Neural progenitor cell (in vitro differentiated cells): ENCODE measurements around the gene MRPS10. TPM values are rescaled to one million over a fixed set of nuclear protein-coding genes. Genes with fewer than 3 reads are reported as not detected.

Experiments
- DNase-seq: peaks from one replicate; pipeline ENCODE4 v3.0.0-alpha.2; 2016; ENCODE audit warnings: low spot score
- H2AFZ ChIP-seq: fragments of 200-600 bp; sonication (generic); replicated peaks from 2 replicates; pipeline ENCODE4 v1.6.1; 2016; ENCODE audit warnings: antibody characterized with exemption
- H3F3A ChIP-seq: fragments of 200-600 bp; sonication (generic); 2 replicates; pipeline ENCODE4 v1.6.1; 2016; ENCODE audit warnings: antibody characterized with exemption, low read depth
- H3K27ac ChIP-seq: fragments of 200-600 bp; sonication (generic); 2 replicates; pipeline ENCODE4 v1.5.1; 2016; ENCODE audit warnings: mild to moderate bottlenecking
- H3K27me3 ChIP-seq: fragments of 200-600 bp; sonication (generic); 2 replicates; pipeline ENCODE4 v1.6.1; 2016; ENCODE audit warnings: mild to moderate bottlenecking, moderate library complexity
- H3K36me3 ChIP-seq: fragments of 200-600 bp; sonication (generic); 2 replicates; pipeline ENCODE4 v1.5.1; 2016
- H3K4me1 ChIP-seq: fragments of 200-600 bp; sonication (generic); 2 replicates; pipeline ENCODE4 v1.6.1; 2016; ENCODE audit warnings: mixed run types
- H3K4me2 ChIP-seq: fragments of 200-600 bp; sonication (generic); 2 replicates; pipeline ENCODE4 v1.6.1; 2016
- H3K4me3 ChIP-seq: fragments of 200-600 bp; sonication (generic); 2 replicates; pipeline ENCODE4 v1.5.1; 2016
- H3K79me2 ChIP-seq: fragments of 200-600 bp; sonication (generic); 2 replicates; pipeline ENCODE4 v1.6.1; 2016; ENCODE audit warnings: low read depth
- H3K9ac ChIP-seq: fragments of 200-600 bp; sonication (generic); 2 replicates; pipeline ENCODE4 v1.6.1; 2016
- H3K9me3 ChIP-seq: fragments of 200-600 bp; sonication (generic); 2 replicates; pipeline ENCODE4 v1.5.1; 2016; ENCODE audit warnings: low read depth
- H4K20me1 ChIP-seq: fragments of 200-600 bp; sonication (generic); 2 replicates; pipeline ENCODE4 v1.6.1; 2016; ENCODE audit warnings: low read depth
- H3K27ac Mint-ChIP-seq: 3 replicates; pipeline ENCODE4 v1.8.0; 2021; ENCODE audit warnings: mixed read lengths
- H3K27me3 Mint-ChIP-seq: 2 replicates; pipeline ENCODE4 v1.8.0; 2022; ENCODE audit warnings: low read depth, mild to moderate bottlenecking, inconsistent platforms, moderate library complexity, mixed read lengths; ENCODE audit not compliant: insufficient read depth
- H3K36me3 Mint-ChIP-seq: 3 replicates; pipeline ENCODE4 v1.8.0; 2021; ENCODE audit warnings: mixed read lengths
- H3K4me1 Mint-ChIP-seq: 3 replicates; pipeline ENCODE4 v1.8.0; 2021; ENCODE audit warnings: mixed read lengths
- H3K4me3 Mint-ChIP-seq: 3 replicates; pipeline ENCODE4 v1.8.0; 2021; ENCODE audit warnings: mild to moderate bottlenecking, moderate library complexity, mixed read lengths
- H3K9me3 Mint-ChIP-seq: 3 replicates; pipeline ENCODE4 v1.8.0; 2020; ENCODE audit warnings: mixed read lengths
- EZH2 ChIP-seq: fragments of 200-600 bp; sonication (generic); IDR thresholded peaks from 2 replicates; pipeline ENCODE4 v1.6.1; 2017; ENCODE audit warnings: antibody characterized with exemption, mild to moderate bottlenecking, moderate library complexity
- EZH2phosphoT487 ChIP-seq: fragments of 200-600 bp; sonication (generic); IDR thresholded peaks from 2 replicates; pipeline ENCODE4 v1.6.1; 2017; ENCODE audit warnings: antibody characterized with exemption
- total RNA-seq: library from RNA; depleted of rRNA; stranded (reverse); fragments of >200 nt; gene quantifications from 2 replicates; pipeline ENCODE4 v1.2.3, GENCODE V29; 2015; ENCODE audit warnings: low replicate concordance
- TF ChIP-seq, protein P1 (sequence below): fragments of 200-600 bp; sonication (generic); IDR thresholded peaks from 2 replicates; pipeline ENCODE4 v1.5.1; 2017; ENCODE audit warnings: antibody characterized with exemption, mild to moderate bottlenecking

MRPS10 gene
- total RNA-seq, 1 donor from 2014 or later, result 68.0 TPM

DNA sequence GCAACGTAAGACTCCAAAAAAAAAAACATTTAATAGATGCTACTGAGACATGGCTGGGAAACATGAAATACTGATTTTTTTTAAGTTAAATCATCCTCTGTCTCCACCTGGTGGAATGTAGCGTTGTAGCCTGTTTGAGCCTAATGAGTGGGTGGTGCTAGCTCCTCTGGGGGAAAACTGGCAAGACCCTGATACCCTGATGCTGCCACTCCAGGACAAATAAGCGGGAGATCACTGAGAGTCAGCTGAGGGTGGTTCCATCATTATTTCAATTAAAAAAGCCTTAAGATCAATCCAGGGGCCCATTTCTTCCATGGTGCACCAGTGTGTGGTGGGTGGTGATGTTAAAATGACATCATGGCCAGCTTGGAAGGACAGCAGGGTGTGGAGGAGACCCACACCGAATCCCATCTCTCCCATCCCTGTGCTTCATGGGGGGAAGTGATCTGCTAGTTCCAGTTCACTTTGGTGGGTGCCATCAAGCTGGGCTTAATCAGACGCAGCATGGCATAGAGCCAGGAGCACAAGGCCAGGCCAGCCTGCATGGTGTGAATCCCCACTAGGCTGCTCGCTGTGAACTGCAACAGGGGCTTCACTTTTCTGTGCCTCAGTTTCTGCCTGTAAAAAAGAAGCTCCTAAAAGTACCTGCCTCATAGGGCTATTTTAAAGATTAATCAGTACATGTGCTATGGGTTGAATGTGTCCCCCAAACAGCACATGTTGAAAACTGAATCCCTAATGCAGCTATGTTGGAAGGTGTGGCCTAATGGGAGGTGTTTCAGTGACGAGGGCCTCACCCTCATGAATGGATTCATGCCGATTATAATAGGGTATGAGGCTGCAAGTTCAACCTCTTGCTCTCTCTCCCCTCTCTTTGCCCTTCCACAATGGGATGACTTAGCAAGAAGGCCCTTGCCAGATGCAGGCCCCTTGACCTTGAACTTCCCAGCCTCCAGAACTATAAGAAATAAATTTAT lies 13.0 kb upstream of the MRPS10 start:
- peaks cover 16% of the 10 kb centered on the region for H3K36me3 Mint-ChIP-seq
- H3K27me3 Mint-ChIP-seq, result peaks cover 4% of the 10 kb centered on the region
- Histone ChIP-seq H3K36me3 (no peaks in the 10 kb centered on the region), H4K20me1 (no peaks in the 10 kb centered on the region), H3K9ac (no peak overlapping the region), H3K27ac (no peak overlapping the region), H2AFZ (no peak overlapping the region), H3K4me3 (no peak overlapping the region), H3K79me2 (no peaks in the 10 kb centered on the region), H3K9me3 (no peaks in the 10 kb centered on the region), H3K4me2 (no peak overlapping the region), H3K27me3 (no peaks in the 10 kb centered on the region), H3K4me1 (no peaks in the 10 kb centered on the region), H3F3A (peaks cover 6% of the 10 kb centered on the region)
- H3K9me3 Mint-ChIP-seq, result no peaks in the 10 kb centered on the region
- DNase-seq, result no peak
- peak overlapping the region; percentile 74 for H3K27ac Mint-ChIP-seq
- no peak overlapping the region for H3K4me3 Mint-ChIP-seq
- peaks cover 12% of the 10 kb centered on the region for H3K4me1 Mint-ChIP-seq
- no peak for TF ChIP-seq EZH2
- TF ChIP-seq EZH2phosphoT487, result no peak
- TF ChIP-seq, protein P1, sequence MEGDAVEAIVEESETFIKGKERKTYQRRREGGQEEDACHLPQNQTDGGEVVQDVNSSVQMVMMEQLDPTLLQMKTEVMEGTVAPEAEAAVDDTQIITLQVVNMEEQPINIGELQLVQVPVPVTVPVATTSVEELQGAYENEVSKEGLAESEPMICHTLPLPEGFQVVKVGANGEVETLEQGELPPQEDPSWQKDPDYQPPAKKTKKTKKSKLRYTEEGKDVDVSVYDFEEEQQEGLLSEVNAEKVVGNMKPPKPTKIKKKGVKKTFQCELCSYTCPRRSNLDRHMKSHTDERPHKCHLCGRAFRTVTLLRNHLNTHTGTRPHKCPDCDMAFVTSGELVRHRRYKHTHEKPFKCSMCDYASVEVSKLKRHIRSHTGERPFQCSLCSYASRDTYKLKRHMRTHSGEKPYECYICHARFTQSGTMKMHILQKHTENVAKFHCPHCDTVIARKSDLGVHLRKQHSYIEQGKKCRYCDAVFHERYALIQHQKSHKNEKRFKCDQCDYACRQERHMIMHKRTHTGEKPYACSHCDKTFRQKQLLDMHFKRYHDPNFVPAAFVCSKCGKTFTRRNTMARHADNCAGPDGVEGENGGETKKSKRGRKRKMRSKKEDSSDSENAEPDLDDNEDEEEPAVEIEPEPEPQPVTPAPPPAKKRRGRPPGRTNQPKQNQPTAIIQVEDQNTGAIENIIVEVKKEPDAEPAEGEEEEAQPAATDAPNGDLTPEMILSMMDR, result peak; percentile 37

GRCh38 chr6:42229506-42230119 lies 12.0 kb upstream of the MRPS10 start:
- Histone ChIP-seq H3K79me2 (no peaks in the 10 kb centered on the region), H3K4me2 (no peak overlapping the region), H3F3A (peaks cover 6% of the 10 kb centered on the region), H3K4me1 (no peaks in the 10 kb centered on the region), H3K27ac (no peak overlapping the region), H3K27me3 (no peaks in the 10 kb centered on the region), H2AFZ (no peak overlapping the region), H3K9me3 (no peaks in the 10 kb centered on the region), H3K36me3 (no peaks in the 10 kb centered on the region), H3K4me3 (no peak overlapping the region), H4K20me1 (no peaks in the 10 kb centered on the region), H3K9ac (no peak overlapping the region)
- H3K36me3 Mint-ChIP-seq, result peaks cover 16% of the 10 kb centered on the region
- TF ChIP-seq, protein P1, result no peak
- no peak for TF ChIP-seq EZH2
- H3K27me3 Mint-ChIP-seq, result peaks cover 2% of the 10 kb centered on the region
- H3K4me1 Mint-ChIP-seq, result peaks cover 12% of the 10 kb centered on the region
- H3K9me3 Mint-ChIP-seq, result no peaks in the 10 kb centered on the region
- no peak overlapping the region for H3K27ac Mint-ChIP-seq
- DNase-seq, result no peak
- H3K4me3 Mint-ChIP-seq, result no peak overlapping the region

DNA sequence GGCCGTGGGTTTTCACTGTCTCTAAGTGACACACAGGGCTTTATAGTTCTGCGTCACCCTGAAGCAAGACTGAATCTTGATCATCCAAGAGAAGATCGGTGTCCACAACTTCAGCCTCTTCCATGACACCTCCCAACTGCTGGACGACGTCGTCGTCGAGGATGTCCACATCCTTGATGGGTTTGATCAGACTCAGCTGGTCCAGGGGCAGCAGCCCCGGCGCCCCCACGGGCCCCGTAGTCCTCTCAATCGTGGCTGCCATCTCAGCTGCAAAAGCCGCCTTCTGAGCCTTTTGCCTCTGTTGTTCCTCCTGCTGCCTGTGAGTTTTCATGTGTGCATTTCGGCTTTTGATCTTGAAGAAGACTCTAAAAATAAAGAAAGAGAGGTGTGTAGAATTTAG lies 10.6 kb upstream of the MRPS10 start:
- no peaks in the 10 kb centered on the region for H4K20me1 ChIP-seq
- no peaks in the 10 kb centered on the region for H3K4me1 ChIP-seq
- H3K4me3 Mint-ChIP-seq, result no peak overlapping the region
- no peaks in the 10 kb centered on the region for H3K79me2 ChIP-seq
- H3K9me3 ChIP-seq, result no peaks in the 10 kb centered on the region
- no peak overlapping the region for H3K4me2 ChIP-seq
- DNase-seq, result no peak
- no peak overlapping the region for H3K9ac ChIP-seq
- no peaks in the 10 kb centered on the region for H3K27me3 ChIP-seq
- H3K4me1 Mint-ChIP-seq, result peaks cover 14% of the 10 kb centered on the region
- H3K27me3 Mint-ChIP-seq, result peaks cover 2% of the 10 kb centered on the region
- no peak overlapping the region for H3K27ac Mint-ChIP-seq
- no peaks in the 10 kb centered on the region for H3K36me3 ChIP-seq
- H3K36me3 Mint-ChIP-seq, result peaks cover 14% of the 10 kb centered on the region
- peaks cover 6% of the 10 kb centered on the region for H3F3A ChIP-seq
- H3K4me3 ChIP-seq, result no peak overlapping the region
- H3K27ac ChIP-seq, result no peak overlapping the region
- H2AFZ ChIP-seq, result no peak overlapping the region
- H3K9me3 Mint-ChIP-seq, result no peaks in the 10 kb centered on the region
- TF ChIP-seq EZH2 (no peak), EZH2phosphoT487 (no peak)
- TF ChIP-seq, protein P1, result no peak
